SK-N-SH (cell line): ENCODE measurements around the gene OR10C1. TPM values are rescaled to one million over a fixed set of nuclear protein-coding genes. Genes with fewer than 3 reads are reported as not detected.

Source experiments
- CTCF ChIA-PET: fragments of 300-600, 350-600 bp; formaldehyde crosslinking; extraction: SDS; loops from one replicate; lab custom pipeline; 2021; lab: Yijun Ruan, JAX
- POLR2A ChIA-PET: fragments of 350-600 bp; sonication (Branson Sonifier 250); formaldehyde crosslinking; extraction: SDS; loops from one replicate; lab custom pipeline; 2020; ENCODE audit warnings: antibody characterized with exemption, inconsistent platforms; lab: Yijun Ruan, JAX
- DNase-seq: peaks from one replicate; pipeline ENCODE4 v3.0.0; 2012
- H2AFZ ChIP-seq: fragments of 200-600 bp; sonication (generic); 2 replicates; pipeline ENCODE4 v1.8.1; 2016; ENCODE audit warnings: antibody characterized with exemption, mild to moderate bottlenecking, low read depth
- H3F3A ChIP-seq: fragments of 200-600 bp; sonication (generic); replicated peaks from 2 replicates; pipeline ENCODE3; 2016; ENCODE audit warnings: antibody characterized with exemption, mild to moderate bottlenecking; ENCODE audit not compliant: insufficient read depth
- H3K27ac ChIP-seq, 2 experiments: fragments of 200-500 bp in 1 of 2; fragments of 200-600 bp in 1 of 2; sonication (Bioruptor generic) in 1 of 2; sonication (generic), shearing (Covaris generic) in 1 of 2; 2 replicates each; pipeline versions ENCODE4 v1.5.1 to v1.6.1; 2014 to 2016; ENCODE audit warnings: low read depth in 2 of 2, inconsistent platforms in 1 of 2, low read length in 1 of 2, mild to moderate bottlenecking in 1 of 2, mixed read lengths in 1 of 2
- H3K27me3 ChIP-seq: fragments of 200-600 bp; sonication (generic), shearing (Covaris generic); 2 replicates; pipeline ENCODE4 v1.6.1; 2016; ENCODE audit warnings: mixed run types; ENCODE audit not compliant: insufficient read depth
- H3K36me3 ChIP-seq, 2 experiments: fragments of 200-500 bp in 1 of 2; fragments of 200-600 bp in 1 of 2; sonication (Bioruptor generic) in 1 of 2; sonication (generic) in 1 of 2; replicated peaks in 1 of 2; 2 replicates each; pipeline versions ENCODE3 to v1.5.1; 2014 to 2016; ENCODE audit warnings: low read length in 1 of 2, mild to moderate bottlenecking in 1 of 2; ENCODE audit not compliant: insufficient read depth in 2 of 2, control insufficient read depth in 1 of 2
- H3K4me1 ChIP-seq, 2 experiments: fragments of 200-500 bp in 1 of 2; fragments of 200-600 bp in 1 of 2; sonication (Bioruptor generic) in 1 of 2; sonication (generic), shearing (Covaris generic) in 1 of 2; 2 replicates each; pipeline versions ENCODE4 v1.5.1 to v1.6.1; 2014 to 2016; ENCODE audit warnings: low read depth in 1 of 2, low read length in 1 of 2, mixed run types in 1 of 2; ENCODE audit not compliant: insufficient read depth in 2 of 2, control insufficient read depth in 1 of 2
- H3K4me2 ChIP-seq: fragments of 200-600 bp; sonication (generic), shearing (Covaris generic); 2 replicates; pipeline ENCODE4 v1.6.1; 2017; ENCODE audit warnings: mixed run types
- H3K4me3 ChIP-seq, 2 experiments: fragments of 200-500 bp in 1 of 2; fragments of 200-600 bp in 1 of 2; sonication (Bioruptor generic) in 1 of 2; sonication (generic), shearing (Covaris generic) in 1 of 2; 2 replicates each; pipeline versions ENCODE4 v1.5.1 to v1.8.1; 2014 to 2016; ENCODE audit warnings: low read depth in 2 of 2, inconsistent platforms in 1 of 2, low read length in 1 of 2, mild to moderate bottlenecking in 1 of 2, mixed read lengths in 1 of 2, moderate library complexity in 1 of 2
- H3K79me2 ChIP-seq: fragments of 200-600 bp; sonication (generic); 2 replicates; pipeline ENCODE4 v1.8.1; 2017; ENCODE audit warnings: mild to moderate bottlenecking; ENCODE audit not compliant: insufficient read depth
- H3K9ac ChIP-seq: fragments of 200-600 bp; sonication (generic); 2 replicates; pipeline ENCODE4 v1.6.1; 2017; ENCODE audit warnings: mixed run types
- H3K9me2 ChIP-seq: fragments of 200-600 bp; sonication (generic); 2 replicates; pipeline ENCODE4 v1.6.1; 2017; ENCODE audit warnings: mixed run types
- H3K9me3 ChIP-seq: fragments of 200-600 bp; sonication (generic); 2 replicates; pipeline ENCODE4 v1.6.1; 2017; ENCODE audit warnings: mixed run types, mild to moderate bottlenecking, moderate library complexity
- H4K20me1 ChIP-seq: fragments of 200-600 bp; sonication (generic); 2 replicates; pipeline ENCODE4 v1.6.1; 2017; ENCODE audit warnings: mild to moderate bottlenecking, mixed run types; ENCODE audit not compliant: insufficient read depth
- EP300 ChIP-seq, 2 experiments: IDR thresholded peaks; 2 replicates each; pipeline versions ENCODE4 v1.4.0 to v1.6.1; 2012; ENCODE audit warnings: borderline replicate concordance in 1 of 2, low read depth in 1 of 2, low read length in 1 of 2
- EZH2phosphoT487 ChIP-seq: fragments of 200-600 bp; sonication (generic); IDR thresholded peaks from 2 replicates; pipeline ENCODE4 v1.6.1; 2017; ENCODE audit warnings: low read depth, mixed run types, mild to moderate bottlenecking, antibody characterized with exemption, moderate library complexity, borderline replicate concordance
- FOSL2 ChIP-seq: IDR thresholded peaks from 2 replicates; pipeline ENCODE4 v1.4.0; 2012; ENCODE audit warnings: low read depth, mild to moderate bottlenecking, moderate library complexity, borderline replicate concordance
- FOXJ3 ChIP-seq: sonication (generic); formaldehyde crosslinking; IDR thresholded peaks from 2 replicates; pipeline ENCODE4 v1.5.1; 2020; ENCODE audit warnings: mild to moderate bottlenecking, missing genetic modification reagents
- FOXM1 ChIP-seq: IDR thresholded peaks from 2 replicates; pipeline ENCODE4 v1.4.0; 2012; ENCODE audit warnings: low read depth, mild to moderate bottlenecking
- GATA2 ChIP-seq: sonication (generic); formaldehyde crosslinking; IDR thresholded peaks from 2 replicates; pipeline ENCODE4 v1.5.0; 2020; ENCODE audit warnings: mild to moderate bottlenecking, missing genetic modification reagents
- JUND ChIP-seq: IDR thresholded peaks from 2 replicates; pipeline ENCODE4 v1.4.0; 2012
- MEF2A ChIP-seq: IDR thresholded peaks from 2 replicates; pipeline ENCODE4 v1.4.0; 2012; ENCODE audit warnings: low read depth, borderline replicate concordance
- NFIC ChIP-seq: IDR thresholded peaks from 2 replicates; pipeline ENCODE4 v1.4.0; 2012; ENCODE audit warnings: borderline replicate concordance
- NRF1 ChIP-seq: IDR thresholded peaks from 2 replicates; pipeline ENCODE4 v1.6.1; 2012; ENCODE audit warnings: low read depth, mild to moderate bottlenecking, low read length
- TCF12 ChIP-seq: IDR thresholded peaks from 2 replicates; pipeline ENCODE4 v1.4.0; 2012
- YY1 ChIP-seq: IDR thresholded peaks from 2 replicates; pipeline ENCODE4 v1.4.0; 2012; ENCODE audit warnings: low read depth, mild to moderate bottlenecking
- WGBS: methylation state at CpG from one replicate; pipeline ENCODE4 v1.1.6; 2017; ENCODE audit warnings: low lambda C conversion rate; 5-methylcytosine and 5-hydroxymethylcytosine counted together
- polyA plus RNA-seq, 3 experiments: library from polyadenylated mRNA; depleted of rRNA; stranded (reverse); fragments of >200 nt; gene quantifications; 2 replicates each; pipeline ENCODE4 v1.2.3, GENCODE V29; 2012
- TF ChIP-seq, protein P1 (sequence below): IDR thresholded peaks from 2 replicates; pipeline ENCODE4; 2012
- TF ChIP-seq, protein P2 (sequence below): IDR thresholded peaks from 2 replicates; pipeline ENCODE4 v1.6.1; 2012; ENCODE audit warnings: mild to moderate bottlenecking, low read depth, low read length, moderate library complexity
- TF ChIP-seq, protein P3 (sequence below): fragments of 150-350 bp; IDR thresholded peaks from 2 replicates; pipeline ENCODE4 v1.6.1; 2016; ENCODE audit warnings: mild to moderate bottlenecking, low read depth, low read length
- TF ChIP-seq, protein P4 (sequence below): IDR thresholded peaks from 2 replicates; pipeline ENCODE4 v1.4.0; 2012; ENCODE audit warnings: low read depth, borderline replicate concordance
- TF ChIP-seq, protein P5 (sequence below): IDR thresholded peaks from 2 replicates; pipeline ENCODE4 v1.4.0; 2012; ENCODE audit warnings: low read depth

Gene OR10C1
- polyA plus RNA-seq, 1 of the 3 experiments (the other 2 are of a cell fraction): not detected

DNA sequence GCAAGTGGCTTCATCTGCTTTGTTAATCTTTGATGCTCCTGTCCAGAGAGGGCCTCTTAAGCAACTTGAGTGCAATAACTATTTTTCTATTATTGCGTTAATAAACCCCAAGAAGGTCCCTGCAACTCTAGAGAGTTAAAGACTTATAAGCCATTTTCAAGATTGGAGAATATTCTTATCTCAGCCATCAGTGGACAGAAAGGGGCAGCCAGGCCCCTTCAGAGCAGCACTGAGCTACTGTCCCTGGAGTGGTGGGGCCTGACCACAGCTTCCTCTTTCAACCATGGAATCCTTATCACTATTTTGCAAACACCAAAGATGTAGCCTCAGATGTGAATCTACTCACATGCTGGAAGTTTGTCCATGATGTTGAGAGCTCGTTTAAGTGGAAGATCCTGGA, 51.4 kb downstream of the OR10C1 start:
- Histone ChIP-seq H3K4me1 (no peaks in the 10 kb centered on the region), H3K27me3 (peaks cover 2% of the 10 kb centered on the region; the same call in 1 of the 2 replicates), H3K9me3 (no peaks in the 10 kb centered on the region), H3K4me2 (no peak overlapping the region)
- DNase-seq: no peak
- CTCF ChIA-PET: no interaction called here
- TF ChIP-seq EP300 (IDR thresholded peaks at IDR 0.05; ENCODE audit: borderline replicate concordance in 1 of 2, low read depth in 1 of 2, low read length in 1 of 2) (no peak), GATA2 (no peak), YY1 (no peak), FOXJ3 (CRISPR knock-in tag) (no peak), JUND (no peak), NFIC (no peak), NRF1 (no peak), EZH2phosphoT487 (no peak), FOXM1 (no peak), MEF2A (no peak), TCF12 (no peak), FOSL2 (no peak)
- TF ChIP-seq, protein P1, sequence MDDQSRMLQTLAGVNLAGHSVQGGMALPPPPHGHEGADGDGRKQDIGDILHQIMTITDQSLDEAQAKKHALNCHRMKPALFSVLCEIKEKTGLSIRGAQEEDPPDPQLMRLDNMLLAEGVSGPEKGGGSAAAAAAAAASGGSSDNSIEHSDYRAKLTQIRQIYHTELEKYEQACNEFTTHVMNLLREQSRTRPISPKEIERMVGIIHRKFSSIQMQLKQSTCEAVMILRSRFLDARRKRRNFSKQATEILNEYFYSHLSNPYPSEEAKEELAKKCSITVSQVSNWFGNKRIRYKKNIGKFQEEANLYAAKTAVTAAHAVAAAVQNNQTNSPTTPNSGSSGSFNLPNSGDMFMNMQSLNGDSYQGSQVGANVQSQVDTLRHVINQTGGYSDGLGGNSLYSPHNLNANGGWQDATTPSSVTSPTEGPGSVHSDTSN: no peak
- TF ChIP-seq, protein P2, sequence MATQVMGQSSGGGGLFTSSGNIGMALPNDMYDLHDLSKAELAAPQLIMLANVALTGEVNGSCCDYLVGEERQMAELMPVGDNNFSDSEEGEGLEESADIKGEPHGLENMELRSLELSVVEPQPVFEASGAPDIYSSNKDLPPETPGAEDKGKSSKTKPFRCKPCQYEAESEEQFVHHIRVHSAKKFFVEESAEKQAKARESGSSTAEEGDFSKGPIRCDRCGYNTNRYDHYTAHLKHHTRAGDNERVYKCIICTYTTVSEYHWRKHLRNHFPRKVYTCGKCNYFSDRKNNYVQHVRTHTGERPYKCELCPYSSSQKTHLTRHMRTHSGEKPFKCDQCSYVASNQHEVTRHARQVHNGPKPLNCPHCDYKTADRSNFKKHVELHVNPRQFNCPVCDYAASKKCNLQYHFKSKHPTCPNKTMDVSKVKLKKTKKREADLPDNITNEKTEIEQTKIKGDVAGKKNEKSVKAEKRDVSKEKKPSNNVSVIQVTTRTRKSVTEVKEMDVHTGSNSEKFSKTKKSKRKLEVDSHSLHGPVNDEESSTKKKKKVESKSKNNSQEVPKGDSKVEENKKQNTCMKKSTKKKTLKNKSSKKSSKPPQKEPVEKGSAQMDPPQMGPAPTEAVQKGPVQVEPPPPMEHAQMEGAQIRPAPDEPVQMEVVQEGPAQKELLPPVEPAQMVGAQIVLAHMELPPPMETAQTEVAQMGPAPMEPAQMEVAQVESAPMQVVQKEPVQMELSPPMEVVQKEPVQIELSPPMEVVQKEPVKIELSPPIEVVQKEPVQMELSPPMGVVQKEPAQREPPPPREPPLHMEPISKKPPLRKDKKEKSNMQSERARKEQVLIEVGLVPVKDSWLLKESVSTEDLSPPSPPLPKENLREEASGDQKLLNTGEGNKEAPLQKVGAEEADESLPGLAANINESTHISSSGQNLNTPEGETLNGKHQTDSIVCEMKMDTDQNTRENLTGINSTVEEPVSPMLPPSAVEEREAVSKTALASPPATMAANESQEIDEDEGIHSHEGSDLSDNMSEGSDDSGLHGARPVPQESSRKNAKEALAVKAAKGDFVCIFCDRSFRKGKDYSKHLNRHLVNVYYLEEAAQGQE: no peak
- TF ChIP-seq, protein P3, sequence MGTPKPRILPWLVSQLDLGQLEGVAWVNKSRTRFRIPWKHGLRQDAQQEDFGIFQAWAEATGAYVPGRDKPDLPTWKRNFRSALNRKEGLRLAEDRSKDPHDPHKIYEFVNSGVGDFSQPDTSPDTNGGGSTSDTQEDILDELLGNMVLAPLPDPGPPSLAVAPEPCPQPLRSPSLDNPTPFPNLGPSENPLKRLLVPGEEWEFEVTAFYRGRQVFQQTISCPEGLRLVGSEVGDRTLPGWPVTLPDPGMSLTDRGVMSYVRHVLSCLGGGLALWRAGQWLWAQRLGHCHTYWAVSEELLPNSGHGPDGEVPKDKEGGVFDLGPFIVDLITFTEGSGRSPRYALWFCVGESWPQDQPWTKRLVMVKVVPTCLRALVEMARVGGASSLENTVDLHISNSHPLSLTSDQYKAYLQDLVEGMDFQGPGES: no peak
- TF ChIP-seq, protein P4, sequence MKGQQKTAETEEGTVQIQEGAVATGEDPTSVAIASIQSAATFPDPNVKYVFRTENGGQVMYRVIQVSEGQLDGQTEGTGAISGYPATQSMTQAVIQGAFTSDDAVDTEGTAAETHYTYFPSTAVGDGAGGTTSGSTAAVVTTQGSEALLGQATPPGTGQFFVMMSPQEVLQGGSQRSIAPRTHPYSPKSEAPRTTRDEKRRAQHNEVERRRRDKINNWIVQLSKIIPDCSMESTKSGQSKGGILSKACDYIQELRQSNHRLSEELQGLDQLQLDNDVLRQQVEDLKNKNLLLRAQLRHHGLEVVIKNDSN: no peak
- TF ChIP-seq, protein P5, sequence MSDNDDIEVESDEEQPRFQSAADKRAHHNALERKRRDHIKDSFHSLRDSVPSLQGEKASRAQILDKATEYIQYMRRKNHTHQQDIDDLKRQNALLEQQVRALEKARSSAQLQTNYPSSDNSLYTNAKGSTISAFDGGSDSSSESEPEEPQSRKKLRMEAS: no peak
- TF ChIP-seq, all 33 proteins: peak for 0
- Histone ChIP-seq H3K9ac (no peak overlapping the region), H3K9me2 (no peaks in the 10 kb centered on the region), H3K4me3 (no peak overlapping the region), H3F3A (no peaks in the 10 kb centered on the region), H3K79me2 (no peaks in the 10 kb centered on the region), H4K20me1 (no peaks in the 10 kb centered on the region), H3K36me3 (no peaks in the 10 kb centered on the region), H3K27ac (no peak overlapping the region), H2AFZ (no peak overlapping the region)
- POLR2A ChIA-PET: no interaction called here
- WGBS: 12% methylated on average over 2 of the region's 2 CpGs

Other genes starting within 250 kb of the OR10C1 start
- gene OR14J1, start 137.6 kb upstream of the OR10C1 start, polyA plus RNA-seq (2012; rRNA removed): not detected in 2 replicates
- gene OR5V1, start 70.4 kb upstream of the OR10C1 start, polyA plus RNA-seq (2012; rRNA removed): not detected in 2 replicates
- not detected in 2 replicates for gene OR12D3, start 64.0 kb upstream of the OR10C1 start, polyA plus RNA-seq (2012; rRNA removed)
- gene OR12D2, start 43.7 kb upstream of the OR10C1 start, polyA plus RNA-seq (2012; rRNA removed): not detected in 2 replicates
- not detected in 2 replicates for gene OR12D1, start 24.4 kb upstream of the OR10C1 start, polyA plus RNA-seq (2012; rRNA removed)
- gene OR11A1, start 17.8 kb downstream of the OR10C1 start, polyA plus RNA-seq (2012; rRNA removed): not detected in 2 replicates
- gene OR2H1, start 17.8 kb downstream of the OR10C1 start, polyA plus RNA-seq (2012; rRNA removed): not detected in 2 replicates
- not detected in 2 replicates for gene MAS1L, start 48.6 kb downstream of the OR10C1 start, polyA plus RNA-seq (2012; rRNA removed)
- gene UBD, start 120.4 kb downstream of the OR10C1 start, polyA plus RNA-seq (2012; rRNA removed): not detected in 2 replicates
- gene OR2H2, start 145.8 kb downstream of the OR10C1 start, polyA plus RNA-seq (2012; rRNA removed): not detected in 2 replicates
- gene GABBR1, start 193.9 kb downstream of the OR10C1 start, polyA plus RNA-seq (2012; rRNA removed): 26.8 and 33.8 TPM in 2 replicates
- gene MOG, start 217.8 kb downstream of the OR10C1 start, polyA plus RNA-seq (2012; rRNA removed): not detected in 2 replicates
- gene ZFP57, start 241.8 kb downstream of the OR10C1 start, polyA plus RNA-seq (2012; rRNA removed): not detected in 2 replicates